LNCAP (cell line): Measurements from ENCODE around the gene DBX1.

Source experiments
- CTCF ChIP-seq: fragments of 450-650 bp; IDR thresholded peaks from 2 replicates; pipeline ENCODE4 v1.5.1; 2017; ENCODE audit warnings: mild to moderate bottlenecking

Gene DBX1

DNA sequence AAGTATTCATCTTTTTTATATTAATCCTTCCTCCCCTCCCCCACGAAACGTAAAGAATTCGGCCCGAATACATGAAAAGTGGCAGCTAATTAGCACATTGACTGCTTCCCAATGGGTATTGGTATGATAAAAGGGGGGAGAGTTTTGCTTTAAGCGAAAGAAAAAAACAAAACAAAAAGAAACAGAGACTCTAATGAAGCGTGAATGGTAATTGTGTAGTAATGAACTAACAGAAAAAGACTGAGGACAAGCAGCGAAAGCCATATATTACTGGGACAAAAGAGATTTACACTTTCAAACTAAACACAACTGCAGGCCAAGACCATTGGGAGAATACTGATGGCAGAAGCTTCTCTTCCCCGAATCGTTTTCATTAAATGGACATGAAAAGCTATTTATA, 2.5 kb downstream of the DBX1 start:
- TF ChIP-seq CTCF, result no peak

DNA sequence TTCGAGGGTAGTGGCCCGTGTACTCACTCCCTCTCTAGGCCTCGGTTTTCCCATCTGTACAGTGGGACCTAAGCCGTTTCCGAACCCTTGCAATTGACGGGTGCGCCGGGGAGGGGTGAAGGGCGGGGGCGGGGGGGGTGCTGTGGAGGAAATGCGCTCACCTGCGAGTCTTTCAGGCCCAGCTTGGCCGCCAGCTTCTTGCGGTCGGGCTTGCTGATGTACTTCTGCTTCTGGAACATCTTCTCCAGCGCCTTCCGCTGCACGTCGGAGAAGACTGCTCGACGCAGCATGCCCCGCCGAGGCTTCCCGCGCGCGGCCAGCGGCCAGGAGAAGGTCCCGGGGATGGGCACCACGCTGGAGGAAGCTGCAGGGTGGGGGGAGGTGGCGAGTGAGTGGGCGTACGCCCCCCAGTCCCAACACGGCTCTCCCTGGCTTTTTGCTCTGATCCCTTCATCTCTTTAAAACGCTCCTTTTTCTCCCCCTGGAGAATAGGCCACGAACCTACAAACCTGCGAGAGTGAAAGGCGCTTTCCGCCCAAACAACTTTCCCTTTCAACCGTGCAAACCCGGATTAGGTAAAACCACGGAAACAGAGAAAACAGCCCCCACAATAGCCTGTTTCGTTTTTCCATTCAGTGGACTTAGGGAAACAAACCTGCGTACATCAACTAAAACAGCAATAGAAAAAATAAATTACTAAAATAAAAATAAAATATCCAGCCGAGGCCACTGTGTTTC, 3.2 kb downstream of the DBX1 start:
- TF ChIP-seq CTCF, result no peak

DNA sequence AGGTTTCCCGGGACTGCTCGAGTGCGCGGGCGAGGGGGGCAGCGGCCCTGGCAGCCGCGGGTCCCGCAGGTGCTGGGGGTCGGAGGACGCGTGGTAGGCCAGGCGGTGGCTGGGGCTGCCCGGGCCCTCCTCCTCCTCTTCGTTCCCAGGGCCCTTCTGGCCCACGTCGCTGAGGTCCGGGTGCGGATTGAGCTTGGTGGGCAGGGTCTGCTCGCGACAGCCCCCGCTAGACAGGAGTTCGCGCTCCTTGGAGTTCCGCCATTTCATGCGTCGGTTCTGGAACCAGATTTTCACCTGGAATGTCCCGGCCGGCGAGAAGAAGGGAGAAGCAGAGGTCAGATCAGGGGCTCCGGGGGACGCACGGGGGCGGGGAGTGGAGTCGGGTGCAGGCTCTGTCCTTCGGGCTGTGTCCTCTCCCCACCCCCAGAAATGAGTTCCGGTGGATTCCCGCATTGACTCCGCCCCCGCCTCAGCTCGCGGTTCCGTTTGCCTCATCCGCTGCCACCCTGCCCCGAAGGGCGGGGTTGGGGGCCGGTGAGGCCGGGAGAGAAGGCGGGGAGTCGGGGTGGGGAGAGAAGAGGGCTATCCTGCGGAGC, 3.9 kb downstream of the DBX1 start:
- TF ChIP-seq CTCF, result no peak

DNA sequence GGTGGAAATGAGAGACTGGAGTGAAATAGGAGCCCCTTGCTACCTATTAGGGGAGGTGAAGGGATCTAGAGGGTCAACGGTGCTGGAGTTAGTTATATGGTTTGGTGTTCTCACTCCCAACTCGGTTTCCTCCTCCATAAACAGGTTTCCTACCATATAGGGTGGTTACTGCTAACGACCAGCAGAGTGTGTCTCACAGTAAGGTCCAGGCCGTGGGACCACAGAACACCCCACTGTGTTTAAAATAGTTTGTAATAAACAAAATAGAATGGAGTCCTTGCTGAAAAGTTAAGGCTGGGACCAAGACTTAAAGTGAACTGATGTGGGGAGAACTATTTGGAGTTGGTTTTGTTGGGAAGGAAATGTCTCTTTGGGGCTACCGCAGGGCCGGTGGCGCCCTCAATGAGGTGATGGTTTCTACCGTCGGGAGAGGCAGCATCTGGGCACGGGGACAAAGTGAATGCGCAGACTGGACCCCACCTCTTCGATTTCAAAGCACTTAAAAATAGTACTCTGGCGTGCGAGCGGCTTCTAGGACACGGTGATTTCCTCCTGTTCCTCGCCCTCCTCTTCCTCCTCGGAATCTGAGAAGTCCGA, 4.5 kb downstream of the DBX1 start:
- TF ChIP-seq CTCF, result no peak

GRCh38 chr11:20154381-20154780, 5.9 kb downstream of the DBX1 start:
- TF ChIP-seq CTCF, result no peak

- TF ChIP-seq CTCF, result no peak
These were observed 21.6 kb downstream of the DBX1 start for GRCh38 chr11:20138707-20139106.

DNA sequence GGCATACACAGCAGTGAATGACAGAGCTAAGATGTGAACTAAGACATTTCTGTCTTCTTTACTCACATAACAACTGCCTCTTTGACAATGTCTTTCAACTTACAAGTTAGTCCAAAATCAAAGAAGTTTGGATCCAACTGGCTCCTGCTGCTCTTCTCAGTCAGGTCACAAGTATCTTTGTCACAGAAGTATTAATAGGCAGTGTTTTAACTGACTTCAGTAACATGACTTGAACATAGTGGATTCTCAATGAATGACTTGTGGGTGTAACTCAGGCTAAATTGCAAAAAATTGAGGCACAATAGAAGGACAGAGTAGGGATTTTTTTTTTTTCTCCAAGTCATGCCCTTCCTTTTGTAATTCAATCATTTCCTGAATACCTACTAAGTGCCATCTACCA, 22.6 kb downstream of the DBX1 start:
- TF ChIP-seq CTCF, result no peak
